Panc1 (cell line): Measurements from ENCODE around the gene TMEM184A.

Experiments
- CTCF ChIP-seq: fragments of 450-650 bp; IDR thresholded peaks from 2 replicates; pipeline ENCODE4 v1.5.1; 2017; ENCODE audit warnings: mild to moderate bottlenecking
- POLR2AphosphoS5 ChIP-seq: IDR thresholded peaks from 2 replicates; pipeline ENCODE4 v1.6.1; 2012; ENCODE audit warnings: mild to moderate bottlenecking, low read depth, low read length, moderate library complexity
- REST ChIP-seq, 2 experiments: IDR thresholded peaks; 2 replicates each; pipeline ENCODE4 v1.6.1; 2011 to 2012; ENCODE audit warnings: low read depth in 2 of 2, control low read depth in 1 of 2, low read length in 1 of 2, mild to moderate bottlenecking in 1 of 2, moderate library complexity in 1 of 2; ENCODE audit not compliant: insufficient read depth in 1 of 2

GRCh38 chr7:1569833-1570632, 14.0 kb upstream of the TMEM184A start, which contains the start of gene PSMG3:
- TF ChIP-seq REST (IDR thresholded peaks at IDR 0.05; ENCODE audit: insufficient read depth in 1 of 2, low read depth in 2 of 2, low read length in 1 of 2) (no peak), CTCF (no peak), POLR2AphosphoS5 (peak; percentile 91)
